Thyroid gland (tissue), 4 donors: ENCODE data around the gene BMERB1.

Source experiments
- CTCF ChIP-seq, 6 experiments: fragments of 200-600 bp in 3 of 6; fragments of 450-650 bp in 3 of 6; sonication (generic) in 3 of 6; IDR thresholded peaks; one replicate each; pipeline ENCODE4 v1.5.1; 2016 to 2019; ENCODE audit warnings: antibody characterized with exemption in 6 of 6, mild to moderate bottlenecking in 2 of 6, inconsistent platforms in 1 of 6, moderate library complexity in 1 of 6
- POLR2A ChIP-seq, 2 donors: fragments of 450-650 bp; IDR thresholded peaks; one replicate each; pipeline ENCODE4 v1.6.1; 2017; ENCODE audit warnings: antibody characterized with exemption in 2 of 2, mild to moderate bottlenecking in 2 of 2, moderate library complexity in 1 of 2

GRCh38 chr16:15519790-15520189 lies 85.4 kb downstream of the BMERB1 start:
- TF ChIP-seq CTCF (IDR thresholded peaks at IDR 0.05) (no peak), POLR2A (IDR thresholded peaks at IDR 0.05) (no peak)
